GM18867 (cell line): Measurements from ENCODE around the gene MED16.
A peak's percentile ranks its signal among the peaks of the same experiment; 100 is the strongest.

ENCODE experiments used
- ATAC-seq: cut with Tn5 transposase; IDR thresholded peaks from one replicate; pipeline ENCODE4 v1.9.1; 2021; ENCODE audit warnings: mild to moderate bottlenecking, moderate library complexity; ENCODE audit not compliant: unreplicated experiment

The MED16 gene

GRCh38 chr19:928471-929202, 35.6 kb upstream of the MED16 start:
- ATAC-seq = no peak

GRCh38 chr19:927780-928401, 34.9 kb upstream of the MED16 start:
- no peak for ATAC-seq

- no peak for ATAC-seq
Observed at GRCh38 chr19:927351-927779, 34.4 kb upstream of the MED16 start.

- ATAC-seq = no peak
Observed at GRCh38 chr19:926589-927350, 33.8 kb upstream of the MED16 start.

- no peak for ATAC-seq
Observed at GRCh38 chr19:926323-926588, 33.3 kb upstream of the MED16 start.

- peak; percentile 57 for ATAC-seq
Observed at GRCh38 chr19:925526-926322, 32.7 kb upstream of the MED16 start, which contains the start of gene ARID3A. TSS of gene ARID3A (plus strand) at chr19:926035. CDS start at chr19:929529, 3,494 bp downstream.

- peak; percentile 37 for ATAC-seq
Observed at GRCh38 chr19:925087-925525, 32.1 kb upstream of the MED16 start.

GRCh38 chr19:924553-925086, 31.6 kb upstream of the MED16 start:
- ATAC-seq = no peak

- ATAC-seq = no peak
Observed at GRCh38 chr19:920051-920864, 27.3 kb upstream of the MED16 start.

- no peak for ATAC-seq
Observed at GRCh38 chr19:919199-920050, 26.4 kb upstream of the MED16 start.

GRCh38 chr19:918481-919198, 25.7 kb upstream of the MED16 start:
- ATAC-seq = no peak

GRCh38 chr19:918152-918437, 25.1 kb upstream of the MED16 start:
- ATAC-seq = no peak

- ATAC-seq = no peak
Observed at GRCh38 chr19:917323-918151, 24.6 kb upstream of the MED16 start, which contains the start of gene KISS1R. TSS of gene KISS1R (plus strand) at chr19:917333. CDS start at chr19:917503, 170 bp downstream.

GRCh38 chr19:916645-917322, 23.8 kb upstream of the MED16 start:
- ATAC-seq = no peak

GRCh38 chr19:913080-913748, 20.2 kb upstream of the MED16 start, which contains the start of gene R3HDM4:
TSS of gene R3HDM4 (minus strand) at chr19:913219. CDS start at chr19:913157, 62 bp downstream.
- peak; percentile 51 for ATAC-seq
